ENCODE results near the gene IL3.

The IL3 gene

DNA sequence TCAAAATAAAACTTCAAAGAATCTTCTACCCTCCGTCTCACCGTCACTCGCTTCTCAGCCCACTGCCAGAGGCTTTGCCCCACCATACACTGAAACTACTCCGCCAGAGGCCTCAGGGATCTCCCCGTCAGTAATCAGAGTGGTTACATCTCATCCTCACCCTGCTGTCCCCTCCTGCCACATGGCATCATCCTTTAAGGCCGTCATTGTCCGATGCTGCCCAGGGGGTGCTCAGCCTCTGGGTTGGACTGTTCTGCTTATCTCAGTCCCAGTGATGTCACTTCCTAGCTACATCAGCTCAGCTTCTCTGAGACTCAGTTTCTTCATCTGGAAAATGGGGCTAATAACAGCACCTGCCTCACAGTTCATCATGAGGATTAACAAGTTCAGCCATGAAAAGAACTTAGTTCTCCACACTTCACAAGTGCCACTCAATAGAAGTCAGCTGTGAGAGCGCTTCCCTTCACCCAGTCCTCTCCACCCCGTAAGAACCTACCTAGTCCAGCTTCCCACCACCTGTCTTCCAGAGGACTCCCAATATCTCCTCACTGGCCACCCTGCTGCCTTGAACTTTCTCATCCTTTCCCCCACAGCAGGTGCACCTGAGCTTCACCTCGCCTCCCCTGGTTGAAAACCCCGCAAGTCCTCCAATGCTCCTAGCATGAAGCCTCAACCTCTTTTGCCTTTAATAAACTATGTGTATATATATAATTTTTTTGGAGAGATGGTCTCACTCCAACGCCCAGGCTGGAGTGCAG lies 2.8 kb upstream of the IL3 start:
- TF ChIP-seq TAF1 (IDR thresholded peaks at IDR 0.05; ENCODE audit: low read depth) = no peak
- TF ChIP-seq FOXM1 (IDR thresholded peaks at IDR 0.05; ENCODE audit: borderline replicate concordance, low read depth) = no peak
- no peak for TF ChIP-seq RAD21 (IDR thresholded peaks at IDR 0.05; ENCODE audit: low read depth)
- TF ChIP-seq CEBPB (IDR thresholded peaks at IDR 0.05) = no peak
- TF ChIP-seq YY1 (IDR thresholded peaks at IDR 0.05; ENCODE audit: low read depth) = no peak
- no peak for TF ChIP-seq NFIC (IDR thresholded peaks at IDR 0.05)
- TF ChIP-seq, protein P1, sequence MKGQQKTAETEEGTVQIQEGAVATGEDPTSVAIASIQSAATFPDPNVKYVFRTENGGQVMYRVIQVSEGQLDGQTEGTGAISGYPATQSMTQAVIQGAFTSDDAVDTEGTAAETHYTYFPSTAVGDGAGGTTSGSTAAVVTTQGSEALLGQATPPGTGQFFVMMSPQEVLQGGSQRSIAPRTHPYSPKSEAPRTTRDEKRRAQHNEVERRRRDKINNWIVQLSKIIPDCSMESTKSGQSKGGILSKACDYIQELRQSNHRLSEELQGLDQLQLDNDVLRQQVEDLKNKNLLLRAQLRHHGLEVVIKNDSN (IDR thresholded peaks at IDR 0.05) = no peak
- no peak for TF ChIP-seq ZBTB7A (IDR thresholded peaks at IDR 0.05; ENCODE audit: low read depth)
- no peak for TF ChIP-seq CREB1 (IDR thresholded peaks at IDR 0.05; ENCODE audit: low read depth)
- no peak for TF ChIP-seq TCF12 (IDR thresholded peaks at IDR 0.05; ENCODE audit: low read depth)
- no peak for TF ChIP-seq MAX (IDR thresholded peaks at IDR 0.05)
- TF ChIP-seq EP300 (IDR thresholded peaks at IDR 0.05; ENCODE audit: borderline replicate concordance) = no peak
- TF ChIP-seq REST (IDR thresholded peaks at IDR 0.05; ENCODE audit: low read depth) = no peak
- TF ChIP-seq EGR1 (IDR thresholded peaks at IDR 0.05) = no peak
- TF ChIP-seq TEAD4 (IDR thresholded peaks at IDR 0.05) = no peak

DNA sequence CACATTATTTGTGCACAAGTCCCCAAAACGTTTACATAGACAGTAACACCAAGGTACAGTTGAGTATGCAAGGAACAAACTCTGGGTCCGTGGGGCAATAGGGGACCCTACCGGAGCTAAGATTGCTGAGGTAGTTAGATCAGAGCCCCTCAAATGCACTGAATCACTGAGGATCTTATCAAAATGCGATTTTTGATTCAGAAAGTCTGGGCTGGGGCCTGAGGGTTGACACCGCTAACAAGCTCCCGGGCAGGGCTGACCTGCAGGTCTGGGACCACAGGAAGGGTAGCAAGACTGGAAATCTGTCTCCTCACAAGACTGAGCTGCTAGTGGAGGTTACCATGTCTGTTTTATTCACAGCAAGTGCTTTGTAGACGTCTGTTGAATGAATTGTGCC lies 1.8 kb upstream of the IL3 start:
- TF ChIP-seq TCF12 (IDR thresholded peaks at IDR 0.05; ENCODE audit: low read depth) = no peak
- no peak for TF ChIP-seq REST (IDR thresholded peaks at IDR 0.05; ENCODE audit: low read depth)
- no peak for TF ChIP-seq NFIC (IDR thresholded peaks at IDR 0.05)
- no peak for TF ChIP-seq TAF1 (IDR thresholded peaks at IDR 0.05; ENCODE audit: low read depth)
- no peak for TF ChIP-seq ZBTB7A (IDR thresholded peaks at IDR 0.05; ENCODE audit: low read depth)
- TF ChIP-seq, protein P1 (IDR thresholded peaks at IDR 0.05) = no peak
- no peak for TF ChIP-seq RAD21 (IDR thresholded peaks at IDR 0.05; ENCODE audit: low read depth)
- no peak for TF ChIP-seq TEAD4 (IDR thresholded peaks at IDR 0.05)
- no peak for TF ChIP-seq EGR1 (IDR thresholded peaks at IDR 0.05)
- TF ChIP-seq MAX (IDR thresholded peaks at IDR 0.05) = no peak
- TF ChIP-seq FOXM1 (IDR thresholded peaks at IDR 0.05; ENCODE audit: borderline replicate concordance, low read depth) = no peak
- TF ChIP-seq YY1 (IDR thresholded peaks at IDR 0.05; ENCODE audit: low read depth) = no peak
- no peak for TF ChIP-seq CEBPB (IDR thresholded peaks at IDR 0.05)
- no peak for TF ChIP-seq EP300 (IDR thresholded peaks at IDR 0.05; ENCODE audit: borderline replicate concordance)
- no peak for TF ChIP-seq CREB1 (IDR thresholded peaks at IDR 0.05; ENCODE audit: low read depth)

GRCh38 chr5:132059043-132059695 lies 1.3 kb upstream of the IL3 start:
- TF ChIP-seq FOXM1 (IDR thresholded peaks at IDR 0.05; ENCODE audit: borderline replicate concordance, low read depth) = no peak

DNA sequence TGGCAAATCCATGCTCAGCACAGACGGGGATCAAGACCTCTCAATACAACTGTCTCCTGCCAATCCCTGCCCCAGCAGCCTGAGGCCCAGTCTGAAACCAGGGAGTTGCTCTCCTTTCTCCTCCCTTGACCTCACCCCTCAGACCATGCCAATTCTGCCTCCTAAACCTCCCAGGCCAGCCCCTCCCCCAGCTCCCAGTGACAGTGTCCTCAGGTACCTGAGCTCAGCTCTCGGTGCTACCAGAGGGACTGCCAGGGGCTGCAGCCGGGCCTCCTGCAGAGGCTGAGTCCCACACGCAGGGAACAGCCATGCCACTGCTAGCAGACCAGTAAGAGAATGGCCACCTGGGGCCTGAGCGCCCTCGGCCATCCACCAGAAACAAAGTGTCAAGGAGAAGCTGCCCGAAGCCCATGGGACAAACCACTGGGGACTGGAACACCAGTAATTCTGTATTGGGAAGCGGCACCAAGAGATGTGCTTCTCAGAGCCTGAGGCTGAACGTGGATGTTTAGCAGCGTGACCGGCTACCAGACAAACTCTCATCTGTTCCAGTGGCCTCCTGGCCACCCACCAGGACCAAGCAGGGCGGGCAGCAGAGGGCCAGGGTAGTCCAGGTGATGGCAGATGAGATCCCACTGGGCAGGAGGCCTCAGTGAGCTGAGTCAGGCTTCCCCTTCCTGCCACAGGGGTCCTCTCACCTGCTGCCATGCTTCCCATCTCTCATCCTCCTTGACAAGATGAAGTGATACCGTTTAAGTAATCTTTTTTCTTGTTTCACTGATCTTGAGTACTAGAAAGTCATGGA lies 557 bp upstream of the IL3 start:
- TF ChIP-seq ZBTB7A (IDR thresholded peaks at IDR 0.05; ENCODE audit: low read depth) (no peak), NFIC (IDR thresholded peaks at IDR 0.05) (no peak), EP300 (IDR thresholded peaks at IDR 0.05; ENCODE audit: borderline replicate concordance) (no peak), MAX (IDR thresholded peaks at IDR 0.05) (no peak), TCF12 (IDR thresholded peaks at IDR 0.05; ENCODE audit: low read depth) (no peak), REST (IDR thresholded peaks at IDR 0.05; ENCODE audit: low read depth) (no peak), EGR1 (IDR thresholded peaks at IDR 0.05) (no peak), FOXM1 (IDR thresholded peaks at IDR 0.05; ENCODE audit: borderline replicate concordance, low read depth) (no peak), CEBPB (IDR thresholded peaks at IDR 0.05) (no peak), RAD21 (IDR thresholded peaks at IDR 0.05; ENCODE audit: low read depth) (no peak), CREB1 (IDR thresholded peaks at IDR 0.05; ENCODE audit: low read depth) (no peak), TEAD4 (IDR thresholded peaks at IDR 0.05) (no peak), YY1 (IDR thresholded peaks at IDR 0.05; ENCODE audit: low read depth) (no peak), TAF1 (IDR thresholded peaks at IDR 0.05; ENCODE audit: low read depth) (no peak)
- TF ChIP-seq, protein P1 (IDR thresholded peaks at IDR 0.05) = no peak

All from Ishikawa (cell line).